COLO668 (cell line): ENCODE measurements around the gene LRRC40.
"Not testable (repeated sequence)": the region's sequence is repeated elsewhere in the genome, so short reads cannot be mapped to it uniquely, and the experiment has no call there.

Source experiments
- DNase-seq: peaks from one replicate; lab custom pipeline; 2025; ENCODE audit not compliant: unreplicated experiment; lab: John Stamatoyannopoulos, UW

The LRRC40 gene

GRCh38 chr1:70205434-70206118, at the start of gene LRRC40:
LRRC40 (minus strand) TSS chr1:70205579; CDS start chr1:70205540, 39 bp downstream.
- DNase-seq = peak; percentile 100

- DNase-seq = no peak
Observed at GRCh38 chr1:70248729-70249128, 43.4 kb upstream of the LRRC40 start.

- DNase-seq = no peak
Observed at GRCh38 chr1:70247768-70248167, 42.4 kb upstream of the LRRC40 start.

GRCh38 chr1:70247122-70247521, 41.7 kb upstream of the LRRC40 start:
- DNase-seq = no peak

- no peak for DNase-seq
Observed at GRCh38 chr1:70239940-70240339, 34.6 kb upstream of the LRRC40 start.

- DNase-seq = no peak
Observed at GRCh38 chr1:70234733-70235132, 29.4 kb upstream of the LRRC40 start.

- DNase-seq = no peak
Observed at GRCh38 chr1:70231475-70231874, 26.1 kb upstream of the LRRC40 start.

- no peak for DNase-seq
Observed at GRCh38 chr1:70228670-70229069, 23.3 kb upstream of the LRRC40 start.

- DNase-seq = no peak
Observed at GRCh38 chr1:70227439-70227838, 22.1 kb upstream of the LRRC40 start.

GRCh38 chr1:70224954-70225353, 19.6 kb upstream of the LRRC40 start:
- no peak for DNase-seq

GRCh38 chr1:70222716-70223235, 17.4 kb upstream of the LRRC40 start:
- no peak for DNase-seq

GRCh38 chr1:70221238-70222121, 16.1 kb upstream of the LRRC40 start, which contains the start of gene SRSF11:
SRSF11 (plus strand) TSS chr1:70221380; CDS start chr1:70221637, 257 bp downstream.
- DNase-seq = peak; percentile 99

- no peak for DNase-seq
Observed at GRCh38 chr1:70220517-70221237, 15.3 kb upstream of the LRRC40 start.

GRCh38 chr1:70220015-70220414, 14.6 kb upstream of the LRRC40 start:
- DNase-seq = no peak

GRCh38 chr1:70211541-70211940, 6.2 kb upstream of the LRRC40 start:
- DNase-seq = no peak

- no peak for DNase-seq
Observed at GRCh38 chr1:70210820-70211219, 5.4 kb upstream of the LRRC40 start.

GRCh38 chr1:70208292-70208691, 2.9 kb upstream of the LRRC40 start:
- DNase-seq = no peak

- no peak for DNase-seq
Observed at GRCh38 chr1:70207492-70207891, 2.1 kb upstream of the LRRC40 start.

- DNase-seq = not testable (repeated sequence)
Observed at GRCh38 chr1:70206833-70207232, 1.5 kb upstream of the LRRC40 start.

GRCh38 chr1:70205071-70205433, 327 bp downstream of the LRRC40 start:
- no peak for DNase-seq

GRCh38 chr1:70204600-70204999, 779 bp downstream of the LRRC40 start:
- DNase-seq = peak; percentile 25
